HL-60 (cell line): ENCODE measurements around the gene GPHB5.
"Not testable (repeated sequence)": the region's sequence is repeated elsewhere in the genome, so short reads cannot be mapped to it uniquely, and the experiment has no call there.

Source experiments
- DNase-seq, 2 experiments: peaks; one replicate each; pipeline ENCODE4 v3.0.0-alpha.2; 2010 to 2020; ENCODE audit warnings: low read depth in 1 of 2, low spot score in 1 of 2
- H3K27ac ChIP-seq: fragments of 250-450 bp; sonication (Bioruptor Pico); replicated peaks from 2 replicates; pipeline ENCODE4 v1.5.1; 2020; ENCODE audit warnings: mild to moderate bottlenecking, moderate library complexity
- H3K27me3 ChIP-seq: fragments of 250-450 bp; sonication (Bioruptor Pico); 2 replicates; pipeline ENCODE4 v1.5.1; 2021; ENCODE audit warnings: mild to moderate bottlenecking, moderate library complexity; ENCODE audit not compliant: insufficient read depth, poor library complexity, severe bottlenecking
- H3K4me3 ChIP-seq: replicated peaks from 2 replicates; pipeline ENCODE4 v1.5.1; 2011; ENCODE audit warnings: mild to moderate bottlenecking, control low read depth, low read length; ENCODE audit not compliant: insufficient read depth
- CTCF ChIP-seq: IDR thresholded peaks from one replicate; pipeline ENCODE4 v1.5.1; 2011; ENCODE audit warnings: low read length, control low read depth, inconsistent platforms; ENCODE audit not compliant: insufficient read depth
- GABPA ChIP-seq: IDR thresholded peaks from 2 replicates; pipeline ENCODE4 v1.6.1; 2012; ENCODE audit warnings: low read depth
- POLR2AphosphoS5 ChIP-seq: IDR thresholded peaks from 2 replicates; pipeline ENCODE4 v1.6.1; 2012; ENCODE audit warnings: low read depth
- REST ChIP-seq: IDR thresholded peaks from 2 replicates; pipeline ENCODE4 v1.6.1; 2012; ENCODE audit warnings: low read depth; ENCODE audit not compliant: insufficient replicate concordance
- SPI1 ChIP-seq: IDR thresholded peaks from 2 replicates; pipeline ENCODE4 v1.6.1; 2012; ENCODE audit warnings: low read depth, mild to moderate bottlenecking, borderline replicate concordance

Gene GPHB5

GRCh38 chr14:63282997-63283883 lies 35.5 kb downstream of the GPHB5 start:
- Histone ChIP-seq H3K27me3 (peaks cover 12% of the 10 kb centered on the region), H3K4me3 (no peak overlapping the region), H3K27ac (no peak overlapping the region)
- TF ChIP-seq REST (no peak), POLR2AphosphoS5 (no peak), CTCF (no peak), SPI1 (no peak), GABPA (no peak)
- DNase-seq, result no peak

DNA sequence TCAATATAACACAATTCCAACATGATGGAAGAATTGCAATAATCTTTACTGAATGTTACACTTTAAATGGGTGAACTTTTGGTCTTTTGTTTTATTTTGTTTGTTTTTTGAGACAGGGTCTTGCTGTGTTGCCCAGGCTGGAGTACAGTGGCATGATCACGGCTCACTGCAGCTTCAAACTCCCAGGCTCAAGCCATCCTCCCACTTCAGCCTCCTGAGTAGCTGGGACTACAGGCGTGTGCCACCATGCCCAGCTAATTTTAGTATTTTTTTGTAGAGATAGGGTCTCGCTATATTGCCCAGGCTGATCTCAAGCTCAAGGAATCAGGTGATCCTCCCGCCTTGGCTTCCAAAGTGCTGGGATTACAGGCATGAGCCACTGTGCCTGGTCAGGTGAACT lies 38.8 kb downstream of the GPHB5 start:
- H3K27ac ChIP-seq, H3K4me3 ChIP-seq, DNase-seq, H3K27me3 ChIP-seq: not testable (repeated sequence)

DNA sequence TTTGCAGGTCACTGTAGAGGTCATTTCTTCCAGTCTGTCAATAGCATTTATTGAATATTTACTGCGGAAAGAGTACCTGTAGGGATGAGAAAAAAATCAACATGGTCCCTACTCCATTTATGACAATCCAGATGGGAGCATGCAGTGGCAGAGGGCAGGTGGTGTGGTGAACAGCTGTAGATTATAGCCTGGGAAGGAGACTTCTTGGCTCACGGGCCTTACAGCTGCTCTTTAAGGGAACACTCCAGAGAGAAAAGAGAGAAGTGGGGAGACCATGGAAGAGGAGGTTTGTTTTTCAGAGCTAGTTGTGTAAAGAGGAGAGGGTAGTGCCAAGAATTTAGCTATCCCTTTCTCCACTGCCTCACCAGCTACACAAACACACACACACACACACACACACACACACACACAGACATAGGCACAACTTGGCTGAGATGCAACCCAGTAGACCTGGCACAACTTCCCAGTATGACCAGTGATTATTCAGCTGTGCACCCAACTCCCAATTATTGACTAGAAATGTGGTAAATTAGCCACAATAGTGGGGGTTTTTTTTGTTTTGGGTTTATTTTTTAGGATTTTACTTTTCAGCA lies 41.0 kb downstream of the GPHB5 start:
- DNase-seq, result no peak
- H3K27ac ChIP-seq, result no peak overlapping the region
- H3K27me3 ChIP-seq, result no peaks in the 10 kb centered on the region
- TF ChIP-seq GABPA (no peak), REST (no peak), POLR2AphosphoS5 (no peak), CTCF (no peak), SPI1 (no peak)
- H3K4me3 ChIP-seq, result no peak overlapping the region

DNA sequence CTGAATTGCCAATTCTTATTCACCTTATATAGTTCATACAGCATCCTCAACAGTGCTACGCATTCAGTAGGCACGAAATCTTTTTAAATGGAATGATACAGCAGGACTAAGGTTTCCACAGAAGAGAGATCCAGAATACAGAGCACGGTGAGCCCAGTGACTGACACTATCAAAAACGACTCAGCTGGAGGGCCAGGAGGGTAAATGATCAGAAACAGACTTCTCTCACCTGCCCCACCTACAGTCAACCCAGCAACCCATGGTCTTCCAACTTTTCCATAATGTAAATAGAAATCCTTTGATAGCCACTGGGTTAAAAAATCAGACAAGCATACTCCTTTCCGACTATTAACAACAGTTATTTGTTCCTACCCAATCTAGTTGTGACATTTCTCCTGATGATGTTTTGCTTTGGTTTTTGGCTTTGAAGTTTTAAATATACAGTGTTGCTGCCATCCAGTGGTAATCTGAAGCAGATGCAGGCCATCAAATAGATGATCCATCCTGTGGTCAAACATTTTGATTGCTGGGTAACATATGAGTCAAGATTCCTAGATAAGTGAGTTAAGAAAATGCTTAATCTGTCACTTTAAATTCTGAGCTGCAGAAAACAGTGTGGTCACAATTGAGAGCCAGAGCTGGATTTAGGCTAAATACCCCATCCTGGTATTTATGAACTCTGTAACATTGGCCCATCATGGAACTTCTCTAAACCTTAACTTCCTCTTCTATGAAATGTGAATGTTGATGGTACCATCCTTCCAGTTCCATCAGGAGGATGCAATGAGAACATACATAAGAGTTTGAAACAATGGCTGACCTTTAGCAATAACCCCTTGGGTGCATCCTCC lies 42.0 kb downstream of the GPHB5 start:
- no peak overlapping the region for H3K4me3 ChIP-seq
- no peak overlapping the region for H3K27ac ChIP-seq
- no peak for DNase-seq
- peak; percentile 55 for TF ChIP-seq CTCF
- TF ChIP-seq GABPA, result no peak
- TF ChIP-seq POLR2AphosphoS5, result no peak
- no peak for TF ChIP-seq REST
- no peak for TF ChIP-seq SPI1
- no peaks in the 10 kb centered on the region for H3K27me3 ChIP-seq
